Left renal pelvis (tissue), 4 donors: Measurements from ENCODE around the gene SLC15A1. TPM values are rescaled to one million over a fixed set of nuclear protein-coding genes. Genes with fewer than 3 reads are reported as not detected.
A peak's percentile ranks its signal among the peaks of the same experiment; 100 is the strongest.
"Not testable (repeated sequence)": the region's sequence is repeated elsewhere in the genome, so short reads cannot be mapped to it uniquely, and the experiment has no call there.

ENCODE experiments used
- DNase-seq, 4 donors: peaks; one replicate each; pipeline ENCODE4 v3.0.0-alpha.2; 2013; ENCODE audit warnings: low read depth in 4 of 4, low spot score in 3 of 4
- polyA plus RNA-seq, 4 donors: library from polyadenylated mRNA; unstranded; fragments of 120-200 nt; gene quantifications; one replicate each; pipeline ENCODE4 v1.2.1, GENCODE V29; 2013; ENCODE audit not compliant: insufficient read length in 4 of 4

SLC15A1 gene
- polyA plus RNA-seq, 4 donors = 8.7 to 13.5 (median 11.3) TPM

DNA sequence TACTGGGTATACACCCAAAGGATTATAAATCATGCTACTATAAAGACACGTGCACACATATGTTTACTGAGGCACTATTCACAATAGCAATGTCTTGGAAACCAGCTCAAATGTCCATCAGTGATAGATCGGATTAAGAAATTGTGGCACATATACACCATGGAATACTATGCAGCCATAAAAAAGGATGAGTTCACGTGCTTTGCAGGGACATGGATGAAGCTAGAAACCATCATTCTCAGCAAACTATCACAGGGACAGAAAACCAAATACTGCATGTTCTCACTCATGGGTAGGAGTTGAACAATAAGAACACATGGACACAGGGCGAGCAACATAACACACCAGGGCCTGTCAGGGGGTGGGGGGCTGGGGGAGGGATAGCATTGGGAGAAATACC lies 2.0 kb upstream of the SLC15A1 start:
- not testable (repeated sequence) for DNase-seq

DNA sequence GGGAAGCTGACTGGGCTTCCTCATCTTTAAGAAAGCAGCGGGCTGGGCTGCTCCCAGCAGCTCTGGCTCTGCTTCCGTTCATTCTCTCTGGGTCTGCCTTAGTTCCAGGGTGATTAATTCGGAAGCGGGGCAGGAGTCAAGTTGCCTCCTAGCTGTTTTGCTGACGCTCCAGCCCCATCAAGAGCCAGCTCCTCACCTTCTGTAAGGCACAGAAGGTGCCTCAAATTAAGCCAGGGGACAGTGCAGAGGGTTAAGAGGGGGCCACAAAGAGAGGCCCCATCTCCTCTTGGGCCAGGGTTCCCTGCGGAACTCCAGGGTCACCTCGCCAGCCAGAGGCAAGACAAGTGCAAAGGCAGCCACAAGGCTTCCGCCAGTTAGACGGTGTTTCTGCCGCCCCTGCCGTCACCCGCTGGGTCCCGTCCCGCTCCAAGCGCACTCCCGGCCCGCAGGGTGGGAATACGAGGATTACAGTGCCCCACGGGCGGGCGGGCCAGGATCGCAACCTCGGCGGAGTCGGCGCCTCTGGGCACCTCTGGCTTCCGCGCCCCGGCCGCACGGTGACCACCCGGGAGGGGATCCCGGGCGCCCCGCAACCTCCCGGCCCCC lies 508 bp downstream of the SLC15A1 start:
- peak in 1 of 4 donors; percentile 40 for DNase-seq

DNA sequence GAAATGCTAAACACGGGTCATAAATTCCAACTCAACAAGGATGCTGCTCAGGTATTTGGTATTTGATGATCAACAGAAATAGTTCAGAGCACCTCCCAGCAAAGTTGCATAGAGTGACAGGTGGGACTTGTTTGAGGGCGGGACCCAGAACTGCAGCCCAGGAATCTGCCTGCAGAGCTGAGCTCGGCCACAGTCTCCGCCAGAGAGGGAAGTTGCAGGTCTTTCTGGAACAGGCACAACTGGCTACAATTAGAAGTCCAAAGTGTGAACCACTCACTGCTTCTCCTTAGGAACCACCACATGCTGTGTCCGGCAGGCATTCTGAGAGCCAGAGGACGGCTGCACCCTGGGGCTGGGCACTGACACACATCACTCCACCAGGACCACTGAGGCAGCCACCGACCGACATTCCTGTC lies 1.1 kb downstream of the SLC15A1 start:
- DNase-seq = peak in 1 of 4 donors; percentile 28

DNA sequence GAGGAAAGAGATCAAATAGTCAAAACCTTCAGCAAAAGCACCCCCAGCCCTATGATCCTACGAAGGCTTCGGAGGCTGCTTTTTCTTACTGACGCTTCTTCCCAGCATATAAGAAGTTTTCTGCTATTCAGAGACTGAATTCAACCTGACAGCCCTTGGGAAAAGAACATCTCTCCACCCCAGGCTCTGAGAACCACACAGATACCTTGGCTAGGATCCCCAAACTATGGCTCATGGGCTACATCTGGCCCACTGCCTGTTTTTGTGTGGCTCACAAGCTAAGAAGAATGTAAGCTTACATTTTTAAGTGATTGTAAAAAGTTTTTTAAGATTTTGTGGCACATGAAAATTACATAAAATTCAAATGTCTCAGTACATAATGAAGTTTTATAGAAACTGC lies 3.0 kb downstream of the SLC15A1 start:
- no peak for DNase-seq

DNA sequence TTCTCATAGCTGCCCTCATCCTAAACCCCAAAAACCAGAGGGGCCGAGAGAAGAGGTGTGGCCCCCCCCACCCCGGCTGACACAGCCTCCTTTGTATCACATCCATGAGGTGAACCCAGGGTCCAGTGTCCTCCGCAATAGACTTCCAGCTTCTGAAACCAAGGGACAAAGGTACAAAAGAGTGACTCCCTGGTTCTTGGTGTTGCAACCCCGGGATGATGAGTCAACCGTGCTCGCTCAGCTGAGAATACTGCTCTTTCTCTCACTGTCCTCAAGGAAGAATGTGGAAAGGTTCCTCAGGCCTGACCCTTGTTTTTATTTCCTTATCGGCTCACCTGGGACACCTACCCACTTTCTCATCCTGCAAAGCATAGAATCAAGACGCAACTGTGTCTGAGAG lies 5.5 kb downstream of the SLC15A1 start:
- no peak for DNase-seq

DNA sequence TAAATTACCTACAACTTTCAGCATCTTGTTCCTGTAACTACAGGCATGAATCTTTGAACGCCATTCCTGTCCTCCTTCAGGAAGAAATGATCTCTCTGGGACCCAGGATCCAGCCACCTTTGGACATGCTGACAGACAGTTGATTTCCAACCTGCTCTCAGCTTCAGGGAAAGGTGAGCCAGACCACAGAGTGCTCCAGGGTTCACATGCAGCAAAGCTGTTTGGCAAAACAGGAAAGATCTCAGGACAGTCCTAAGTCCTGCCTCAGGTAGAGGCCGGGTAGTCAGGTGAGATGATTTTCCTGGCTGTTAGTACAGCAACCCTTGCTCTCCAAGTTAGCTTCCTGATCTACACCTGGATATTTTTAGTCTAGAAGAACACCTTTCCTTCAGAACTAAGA lies 9.1 kb downstream of the SLC15A1 start:
- DNase-seq = no peak

DNA sequence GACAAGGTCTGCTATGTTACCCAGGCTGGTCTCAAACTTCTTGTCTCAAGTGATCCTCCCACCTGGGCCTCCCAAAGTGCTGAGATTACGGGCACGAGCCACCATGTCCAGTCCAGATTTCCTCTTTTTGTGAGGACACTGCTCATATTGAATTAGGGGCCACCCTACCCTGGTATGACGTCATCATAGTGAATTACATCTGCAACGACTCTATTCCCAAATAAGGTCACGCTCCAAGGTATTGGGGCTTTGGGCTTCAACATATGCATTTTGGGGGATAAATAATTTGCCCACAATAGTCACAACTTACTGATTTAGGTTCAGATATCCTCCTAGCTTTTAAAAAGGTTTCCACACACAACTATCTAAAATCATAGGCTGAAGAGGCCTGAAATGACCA lies 9.5 kb downstream of the SLC15A1 start:
- DNase-seq = no peak

DNA sequence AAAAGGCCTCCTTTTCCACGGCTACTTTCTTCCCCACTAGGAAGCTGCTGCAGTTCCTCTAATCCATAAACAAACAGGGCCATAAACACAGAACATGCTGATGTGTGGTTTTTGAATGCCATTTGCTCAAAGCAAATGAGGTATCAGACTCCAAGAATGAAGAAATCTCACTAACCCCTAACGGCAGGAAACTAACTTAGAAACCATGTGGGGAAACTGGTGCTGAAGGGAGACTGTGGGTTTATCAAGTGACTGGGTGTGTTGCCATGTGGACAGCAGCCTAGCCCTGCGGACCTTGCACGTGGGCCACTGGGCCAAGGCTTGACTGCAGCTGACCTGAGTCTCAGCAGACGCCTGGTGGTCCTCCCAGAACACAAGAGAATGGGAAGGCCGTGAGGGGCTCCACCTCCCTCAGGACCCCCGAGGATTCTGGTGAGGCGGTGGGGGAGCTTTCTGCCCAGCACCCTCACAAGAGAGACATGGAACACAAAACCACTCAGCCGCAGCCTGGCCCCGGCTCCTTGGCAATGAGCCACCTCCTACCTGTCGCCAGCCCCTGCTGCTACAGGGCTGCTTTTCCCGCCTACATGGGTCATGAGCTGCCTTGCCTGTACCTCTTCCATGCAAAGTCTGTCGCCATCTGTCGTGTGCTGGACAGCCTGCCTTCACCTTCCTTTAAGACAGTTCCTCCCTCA lies 10.6 kb downstream of the SLC15A1 start:
- DNase-seq = no peak

DNA sequence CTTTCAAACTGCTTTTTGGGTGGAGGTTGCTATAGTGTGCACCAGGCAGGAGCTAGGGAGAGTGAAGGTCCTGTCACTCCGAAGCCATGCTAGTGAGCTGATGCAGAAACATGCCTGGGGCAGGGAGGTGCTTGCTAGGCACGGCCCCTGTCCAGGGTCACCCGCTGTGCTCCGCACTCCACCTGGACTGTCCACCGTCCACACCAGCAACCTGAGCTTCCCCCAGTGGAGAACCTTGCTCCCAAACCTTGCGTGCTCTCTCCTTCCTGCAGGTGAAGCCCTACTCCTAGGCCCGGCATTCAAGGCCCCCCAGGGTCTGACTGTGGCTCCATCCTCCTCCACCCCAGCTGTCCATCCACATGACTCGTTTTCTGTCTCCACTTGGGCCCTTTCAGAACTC lies 12.3 kb downstream of the SLC15A1 start:
- no peak for DNase-seq

DNA sequence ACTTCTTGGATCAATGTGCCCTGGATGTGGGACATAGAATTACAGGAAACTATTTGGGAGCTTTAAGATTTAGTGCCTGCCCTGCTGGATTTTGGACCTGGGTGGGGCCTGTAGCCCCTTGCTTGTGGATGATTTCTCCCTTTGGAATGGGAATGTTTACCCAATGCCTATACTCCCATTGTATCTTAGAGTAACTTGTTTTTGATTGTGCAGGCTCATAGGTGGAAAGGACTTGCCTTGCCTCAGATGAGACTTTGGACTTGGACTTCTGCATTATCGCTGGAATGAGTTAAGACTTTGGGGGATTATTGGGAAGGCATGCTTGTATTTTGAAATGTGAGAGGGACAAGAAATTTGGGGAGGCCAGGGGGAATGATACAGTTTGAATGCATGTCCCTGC lies 13.5 kb downstream of the SLC15A1 start:
- no peak for DNase-seq

DNA sequence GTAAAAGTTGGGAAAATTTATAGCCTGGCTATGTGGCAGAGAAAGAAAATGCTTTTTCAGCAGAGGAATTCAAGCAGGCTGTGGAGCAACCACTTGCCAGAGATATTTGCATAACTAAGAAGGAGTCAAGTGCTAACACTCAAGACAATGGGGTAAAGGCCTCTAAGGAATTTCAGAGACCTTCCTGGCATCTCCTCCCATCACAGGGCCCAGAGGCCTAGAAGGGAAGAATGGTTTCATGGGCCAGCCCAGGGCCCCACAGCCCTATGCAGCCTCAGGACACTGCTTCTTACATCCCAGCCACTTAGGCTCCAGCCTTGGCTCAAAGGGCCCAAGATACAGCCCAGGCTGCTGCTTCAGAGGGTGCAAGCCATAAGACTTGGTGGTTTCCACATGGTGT lies 14.3 kb downstream of the SLC15A1 start:
- DNase-seq = no peak

DNA sequence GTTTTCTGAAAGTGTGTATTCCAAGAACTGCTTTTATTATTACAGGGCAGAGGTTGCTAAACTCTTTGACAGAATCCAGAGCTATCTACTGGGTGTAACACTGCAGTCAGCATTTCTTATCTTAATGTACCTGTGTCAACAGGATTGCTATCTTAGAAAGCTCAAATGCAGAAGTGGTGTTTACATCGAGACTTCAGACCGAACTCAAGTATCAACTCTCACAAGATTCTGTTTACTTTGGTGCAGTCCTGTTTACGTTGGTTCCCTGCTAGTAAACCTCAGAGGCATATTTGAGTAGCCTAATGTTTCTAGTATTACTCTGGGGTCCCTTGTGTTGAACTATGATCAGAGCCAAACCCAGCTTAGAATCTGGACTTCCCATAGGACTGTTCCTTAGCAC lies 20.5 kb downstream of the SLC15A1 start:
- DNase-seq = no peak

DNA sequence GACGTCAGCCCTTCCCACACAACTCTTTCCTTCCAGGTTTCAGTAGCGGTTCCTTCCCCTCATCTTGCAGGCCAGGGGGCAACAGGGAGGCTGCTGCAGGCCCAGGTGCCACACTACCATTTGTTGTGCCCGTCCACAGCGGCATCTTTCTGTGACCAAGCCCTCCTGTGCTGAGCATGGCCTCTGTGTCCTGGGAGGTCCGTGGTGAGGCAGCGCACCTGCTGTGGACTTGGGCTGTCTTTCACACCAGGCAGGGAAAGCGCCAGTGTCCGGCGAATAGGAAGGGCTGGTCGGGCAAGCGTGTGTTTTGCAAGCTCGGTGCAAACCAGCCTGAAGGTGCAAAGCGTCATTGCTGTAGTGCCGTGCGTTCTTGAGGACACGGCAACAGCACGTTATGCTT lies 21.4 kb downstream of the SLC15A1 start:
- no peak for DNase-seq

DNA sequence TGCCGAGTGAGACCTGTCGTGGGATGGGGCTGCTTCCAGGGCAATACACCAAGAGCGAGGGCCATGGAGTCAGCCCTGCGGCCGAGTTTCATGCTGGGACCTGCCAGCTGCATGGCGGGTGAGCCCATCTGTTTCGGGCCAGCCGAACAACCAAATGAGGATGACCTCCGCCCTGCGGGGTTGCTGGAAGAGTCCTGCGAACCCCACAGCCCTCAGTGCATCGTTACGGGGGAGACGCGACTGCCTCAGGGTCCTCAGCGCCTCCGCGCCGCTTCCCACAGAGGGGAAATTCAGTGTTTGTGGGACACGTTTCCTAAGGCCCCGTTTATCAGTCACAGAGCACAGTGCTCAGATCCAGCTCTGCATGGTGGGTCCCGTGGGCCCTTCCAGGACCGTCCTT lies 22.0 kb downstream of the SLC15A1 start:
- DNase-seq = no peak

DNA sequence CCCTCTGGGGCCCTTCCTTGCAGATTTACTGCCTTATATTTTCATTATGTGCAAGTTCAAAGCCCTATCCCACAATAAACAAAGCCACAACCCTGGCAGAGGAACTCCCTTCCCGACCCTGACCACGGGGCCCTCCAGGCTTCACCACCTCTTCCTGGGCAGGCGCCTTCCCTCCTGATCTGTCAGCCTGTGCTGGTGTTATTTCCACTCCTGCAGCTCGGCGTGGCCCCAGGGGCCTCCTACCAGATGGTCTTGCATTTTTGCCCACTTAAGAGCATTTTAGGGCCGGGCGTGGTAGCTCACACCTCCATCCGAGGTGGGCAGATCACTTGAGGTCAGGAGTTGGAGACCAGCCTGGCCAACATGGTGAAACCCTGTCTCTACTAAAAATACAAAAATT lies 22.8 kb downstream of the SLC15A1 start:
- no peak for DNase-seq

DNA sequence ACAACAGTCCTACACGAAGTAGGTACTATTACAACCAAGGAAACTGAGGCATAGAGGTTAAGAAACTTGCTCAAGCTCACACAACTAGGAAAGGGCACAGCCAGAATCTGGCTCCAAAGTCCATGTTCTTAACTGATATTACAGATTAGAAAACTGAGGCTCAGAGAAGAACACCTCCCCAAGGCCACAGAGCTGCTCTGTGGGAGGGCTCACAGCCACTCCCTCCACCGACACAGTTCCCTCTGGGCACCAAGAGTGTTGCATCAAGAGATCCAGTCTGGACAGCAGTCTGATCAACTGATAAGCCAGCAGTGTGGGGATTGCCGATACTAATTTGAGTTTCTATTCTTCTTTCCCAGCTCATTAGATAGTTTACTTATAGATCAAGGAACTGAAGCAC lies 29.5 kb downstream of the SLC15A1 start:
- no peak for DNase-seq

DNA sequence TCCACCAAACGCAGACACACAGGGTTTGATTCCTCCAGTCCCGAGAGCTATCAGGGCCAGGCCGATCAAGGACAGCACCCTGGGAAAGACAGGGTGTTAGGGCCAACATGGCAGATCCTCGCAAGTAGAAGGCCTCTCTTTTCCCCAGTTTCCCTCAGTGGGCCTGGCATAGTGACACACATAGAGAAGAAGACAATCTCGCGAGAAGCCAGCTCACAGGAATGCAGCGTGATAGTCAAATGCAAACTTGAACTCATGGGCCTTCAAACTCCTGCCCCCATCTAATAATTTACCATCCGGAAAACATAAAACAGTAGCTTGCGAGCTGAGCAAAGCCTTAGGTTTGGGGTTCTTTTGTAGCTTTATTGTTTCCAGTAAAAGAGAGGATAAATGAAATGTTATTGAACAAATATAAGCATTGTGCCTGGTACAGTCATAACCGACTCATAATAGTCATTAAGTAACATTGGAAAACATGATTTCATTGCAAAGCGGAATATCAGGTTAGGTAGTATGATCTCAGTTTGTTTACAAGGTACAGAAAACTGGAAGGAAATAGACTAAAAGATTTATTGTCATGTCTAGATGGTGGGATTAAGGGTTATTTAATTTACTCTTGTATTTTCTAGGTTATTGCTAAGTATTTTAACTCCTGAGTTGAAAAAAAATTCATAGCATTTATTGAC lies 30.5 kb downstream of the SLC15A1 start:
- no peak for DNase-seq

DNA sequence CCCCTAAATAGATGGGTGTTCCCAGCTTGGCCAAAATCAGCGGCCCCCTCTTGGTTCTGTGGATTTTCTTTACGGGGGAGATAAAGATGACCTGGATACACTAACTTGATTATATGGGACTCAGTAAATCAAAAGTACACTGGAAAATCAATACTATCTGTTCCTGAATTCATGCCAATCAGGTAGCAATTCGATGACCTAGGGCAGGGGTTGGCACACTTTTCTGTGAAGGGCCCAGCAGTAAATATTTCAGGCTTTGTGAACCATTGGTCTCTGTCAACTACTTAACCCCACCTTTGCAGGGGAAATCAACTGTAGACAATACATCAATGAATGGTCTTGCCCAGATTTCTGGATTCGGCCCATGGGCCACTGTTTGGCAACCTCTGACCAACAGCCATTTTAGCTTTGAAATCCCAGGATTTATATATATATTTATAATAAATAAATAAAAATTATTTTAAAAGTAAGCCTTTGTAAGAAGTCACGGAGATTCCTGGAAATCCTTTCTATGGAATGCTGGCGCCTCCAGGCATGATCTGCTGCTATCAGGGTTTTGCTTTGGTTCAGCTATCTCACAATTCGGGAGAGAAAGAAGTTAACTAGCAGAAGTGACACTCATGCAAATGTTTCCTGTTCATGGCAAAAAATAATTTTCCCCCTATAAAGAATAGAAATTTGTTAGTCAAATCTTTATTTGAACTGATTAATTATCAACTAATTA lies 32.8 kb downstream of the SLC15A1 start:
- DNase-seq = no peak

DNA sequence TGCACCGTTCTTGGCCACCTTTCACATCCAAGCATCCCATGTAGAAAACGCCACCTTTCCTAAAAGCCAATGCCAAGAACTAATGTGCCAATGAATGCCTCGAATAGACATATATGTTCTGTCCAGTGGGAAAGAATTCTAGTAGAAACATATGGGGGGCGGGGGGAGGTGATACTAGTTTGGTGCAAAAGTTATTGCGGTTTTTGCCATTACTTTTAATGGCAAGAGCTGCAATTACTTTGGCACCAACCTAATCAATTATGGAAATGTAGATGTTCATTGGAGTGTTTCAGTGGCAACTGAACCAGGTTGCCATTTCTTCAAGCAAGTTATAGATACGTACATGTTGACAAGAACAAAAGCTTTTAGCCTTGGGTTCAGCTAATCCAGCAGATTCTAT lies 34.6 kb downstream of the SLC15A1 start:
- no peak for DNase-seq

DNA sequence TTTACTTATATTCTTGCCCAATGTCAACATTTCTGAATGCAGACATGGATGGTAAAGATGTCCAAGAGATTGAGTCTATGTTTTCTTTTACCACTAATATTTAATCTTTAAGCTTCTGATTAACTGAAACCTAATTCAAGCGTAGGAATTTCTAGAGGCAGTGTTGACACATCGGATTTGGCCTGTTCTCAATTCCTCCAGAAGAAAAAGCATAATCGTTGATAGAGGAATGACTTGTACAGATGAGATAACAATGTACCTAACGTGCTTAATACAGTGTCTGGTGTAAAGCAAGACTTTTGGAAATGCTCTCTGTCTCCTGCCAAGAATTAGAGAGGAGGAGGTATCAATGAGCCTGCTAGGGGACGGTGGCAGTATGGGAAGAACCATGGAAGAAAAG lies 35.2 kb downstream of the SLC15A1 start:
- DNase-seq = no peak

DNA sequence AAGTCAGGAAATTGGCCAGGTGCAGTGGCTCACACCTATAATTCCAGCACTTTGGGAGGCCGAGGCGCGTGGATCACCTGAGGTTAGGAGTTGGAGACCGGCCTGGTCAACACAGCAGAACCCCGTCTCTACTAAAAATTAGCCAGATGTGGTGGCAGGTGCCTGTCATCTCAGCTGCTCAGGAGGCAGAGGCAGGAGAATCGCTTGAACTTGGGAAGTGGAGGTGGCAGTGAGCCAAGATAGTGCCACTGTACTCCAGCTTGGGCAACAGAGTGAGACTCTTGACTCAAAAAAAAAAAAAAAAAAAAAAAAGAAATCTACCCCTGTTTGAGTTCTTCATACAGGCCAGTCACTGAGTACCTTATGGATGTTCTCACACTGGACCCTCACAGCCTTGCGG lies 42.0 kb downstream of the SLC15A1 start:
- no peak for DNase-seq
